HG03025 (cell line): ENCODE results near the gene ALOX12B.

ENCODE experiments used
- ATAC-seq: cut with Tn5 transposase; IDR thresholded peaks from one replicate; pipeline ENCODE4 v1.9.1; 2021; ENCODE audit warnings: mild to moderate bottlenecking, moderate library complexity; ENCODE audit not compliant: unreplicated experiment, low FRiP score

Gene ALOX12B

GRCh38 chr17:8087075-8087951, at the start of gene ALOX12B:
ALOX12B (minus strand) TSS chr17:8087716; CDS start chr17:8087442, 274 bp downstream.
- no peak for ATAC-seq

- no peak for ATAC-seq
These were observed 46.4 kb upstream of the ALOX12B start for GRCh38 chr17:8133941-8134340.

- ATAC-seq, result no peak
These were observed 45.9 kb upstream of the ALOX12B start for GRCh38 chr17:8133399-8133798.

- ATAC-seq, result no peak
These were observed 44.4 kb upstream of the ALOX12B start for GRCh38 chr17:8131844-8132441.

GRCh38 chr17:8128125-8128784, 40.7 kb upstream of the ALOX12B start:
- no peak for ATAC-seq

- no peak for ATAC-seq
These were observed 39.1 kb upstream of the ALOX12B start for GRCh38 chr17:8126491-8127066.

- ATAC-seq, result no peak
These were observed 38.5 kb upstream of the ALOX12B start for GRCh38 chr17:8125947-8126490.

GRCh38 chr17:8125154-8125946, 37.8 kb upstream of the ALOX12B start:
- ATAC-seq, result no peak

GRCh38 chr17:8124350-8125153, 37.0 kb upstream of the ALOX12B start:
- ATAC-seq, result no peak

GRCh38 chr17:8123695-8124349, 36.3 kb upstream of the ALOX12B start, which contains the start of gene HES7:
HES7 (minus strand) TSS chr17:8124106; CDS start chr17:8124084, 22 bp downstream.
- ATAC-seq, result no peak

GRCh38 chr17:8122924-8123694, 35.6 kb upstream of the ALOX12B start:
- no peak for ATAC-seq

GRCh38 chr17:8122422-8122923, 35.0 kb upstream of the ALOX12B start:
- ATAC-seq, result no peak

- ATAC-seq, result no peak
These were observed 34.3 kb upstream of the ALOX12B start for GRCh38 chr17:8121681-8122421.

GRCh38 chr17:8121407-8121680, 33.8 kb upstream of the ALOX12B start:
- ATAC-seq, result no peak

- no peak for ATAC-seq
These were observed 33.2 kb upstream of the ALOX12B start for GRCh38 chr17:8120520-8121406.
